NOMO-1 treated with dmso at 0.1 percent for 144 hours (cell line): Measurements from ENCODE around the gene TRIO.
A peak's percentile ranks its signal among the peaks of the same experiment; 100 is the strongest.
"Not testable (repeated sequence)": the region's sequence is repeated elsewhere in the genome, so short reads cannot be mapped to it uniquely, and the experiment has no call there.

Experiments used
- DNase-seq: peaks from one replicate; lab custom pipeline; 2025; ENCODE audit not compliant: unreplicated experiment; lab: John Stamatoyannopoulos, UW

The TRIO gene

DNA sequence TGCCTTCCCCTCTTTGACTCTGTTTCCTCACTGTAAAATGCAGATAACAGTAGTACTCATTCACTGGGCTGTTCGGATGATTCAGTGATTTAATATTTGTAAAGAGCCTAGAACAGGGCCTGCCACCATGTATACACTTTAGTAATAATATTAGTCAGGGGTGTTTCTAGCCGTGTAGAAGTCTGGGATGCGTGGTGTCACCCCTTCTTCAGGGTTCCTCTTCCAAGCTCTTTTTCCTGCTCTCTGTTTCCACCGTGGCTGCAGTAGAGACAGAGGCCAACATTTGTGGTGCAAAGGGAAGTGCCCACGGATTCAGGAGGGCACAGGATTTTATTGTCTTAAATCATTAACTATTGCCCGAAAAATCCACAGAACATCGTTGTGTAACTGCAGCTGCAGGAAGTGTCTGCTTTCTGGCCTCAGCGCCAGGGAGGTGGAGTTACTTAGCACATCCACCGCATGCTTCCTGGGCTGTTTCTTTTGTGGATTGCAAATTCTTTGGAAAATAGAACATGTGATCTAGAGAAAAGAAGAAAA lies 61.7 kb downstream of the TRIO start:
- peak; percentile 86 for DNase-seq

DNA sequence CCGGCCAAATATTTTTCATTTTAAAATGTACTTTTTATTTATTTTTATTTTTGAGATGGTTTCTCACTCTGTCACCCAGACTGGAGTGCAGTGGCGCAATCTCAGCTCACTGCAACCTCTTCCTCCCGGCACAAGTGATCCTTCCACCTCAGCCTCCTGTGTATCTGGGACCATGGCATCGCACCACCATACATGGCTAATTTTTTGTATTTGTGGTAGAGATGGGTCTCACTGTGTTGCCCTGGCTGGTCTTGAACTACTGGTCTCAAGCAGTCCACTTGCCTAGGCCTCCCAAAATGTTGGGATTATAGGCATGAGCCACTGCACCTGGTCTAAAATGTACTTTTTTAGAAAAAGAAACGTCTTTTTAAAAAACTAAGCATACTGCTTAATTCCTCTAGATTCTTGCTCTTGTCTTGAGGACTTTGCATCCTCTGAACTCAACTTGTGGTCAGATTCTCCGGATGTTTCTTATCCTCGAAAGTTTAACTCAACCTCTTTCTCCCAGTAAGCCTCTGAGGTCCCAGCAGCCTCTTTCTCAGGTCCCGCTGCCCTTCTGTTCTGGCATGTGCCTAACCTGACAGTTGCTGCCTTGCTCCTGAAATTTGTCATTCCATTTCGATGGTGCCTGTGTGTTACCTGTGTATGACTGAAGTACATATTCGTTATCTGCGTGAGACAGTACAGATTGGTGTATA lies 63.0 kb downstream of the TRIO start:
- no peak for DNase-seq

DNA sequence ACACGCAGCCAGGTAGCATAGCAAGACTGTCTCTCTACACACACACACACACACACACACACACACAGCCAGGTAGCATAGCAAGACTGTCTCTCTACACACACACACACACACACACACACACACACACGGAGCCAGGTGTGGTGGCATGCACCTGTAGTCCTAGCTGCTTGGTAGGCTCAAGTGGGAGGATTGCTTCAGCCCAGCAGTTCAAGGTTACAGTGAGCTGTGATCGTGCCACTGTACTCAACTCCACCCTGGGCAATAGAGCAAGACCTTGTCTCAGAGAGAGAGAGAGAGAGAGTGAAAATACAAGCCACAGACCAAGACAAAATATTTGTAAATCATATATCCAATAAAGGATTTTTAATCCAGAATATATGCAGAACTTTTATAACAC lies 64.3 kb downstream of the TRIO start:
- not testable (repeated sequence) for DNase-seq

DNA sequence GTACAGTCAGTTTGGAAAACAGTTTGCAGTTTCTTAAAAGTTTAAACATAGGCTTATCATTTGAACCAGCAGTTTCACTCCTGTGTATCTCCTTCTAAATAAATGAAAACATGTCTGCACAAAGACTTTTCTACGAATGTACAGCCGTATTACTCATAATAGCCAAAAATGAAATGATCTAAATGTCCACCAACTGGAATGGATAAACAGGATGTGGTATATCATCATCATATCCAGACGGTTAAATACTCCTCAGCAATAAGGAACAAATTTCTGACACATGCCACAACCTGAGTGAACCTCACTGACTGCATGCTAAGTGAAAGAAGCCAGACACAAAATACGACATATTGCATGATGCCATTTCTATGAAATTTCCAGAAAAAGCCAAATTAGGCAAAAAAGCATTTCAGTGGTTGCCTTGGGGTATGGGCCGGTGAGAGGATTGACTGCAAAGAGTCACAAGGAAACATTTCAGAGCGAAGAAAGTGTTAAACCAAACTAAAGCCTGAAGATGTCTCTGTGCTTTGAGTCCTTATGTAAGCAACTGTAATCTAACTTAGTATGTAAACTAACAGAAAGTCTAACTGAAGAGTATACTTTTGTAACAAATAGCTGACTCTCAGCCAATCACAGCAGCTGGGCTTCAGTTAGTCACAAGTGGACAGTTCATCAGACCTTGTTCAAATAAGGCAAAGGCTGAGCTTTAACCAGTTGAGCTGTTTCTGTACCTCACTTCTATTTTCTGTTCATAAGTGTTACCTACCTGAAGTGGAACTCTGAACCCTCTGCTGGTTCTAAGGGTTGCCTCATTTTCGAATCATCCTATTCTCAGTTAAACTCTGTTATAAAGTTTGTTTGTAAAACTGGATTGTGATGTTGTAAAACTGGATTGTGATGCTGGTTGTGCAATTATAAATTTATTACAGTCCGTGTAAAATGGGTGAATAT lies 65.2 kb downstream of the TRIO start:
- peak; percentile 29 for DNase-seq

DNA sequence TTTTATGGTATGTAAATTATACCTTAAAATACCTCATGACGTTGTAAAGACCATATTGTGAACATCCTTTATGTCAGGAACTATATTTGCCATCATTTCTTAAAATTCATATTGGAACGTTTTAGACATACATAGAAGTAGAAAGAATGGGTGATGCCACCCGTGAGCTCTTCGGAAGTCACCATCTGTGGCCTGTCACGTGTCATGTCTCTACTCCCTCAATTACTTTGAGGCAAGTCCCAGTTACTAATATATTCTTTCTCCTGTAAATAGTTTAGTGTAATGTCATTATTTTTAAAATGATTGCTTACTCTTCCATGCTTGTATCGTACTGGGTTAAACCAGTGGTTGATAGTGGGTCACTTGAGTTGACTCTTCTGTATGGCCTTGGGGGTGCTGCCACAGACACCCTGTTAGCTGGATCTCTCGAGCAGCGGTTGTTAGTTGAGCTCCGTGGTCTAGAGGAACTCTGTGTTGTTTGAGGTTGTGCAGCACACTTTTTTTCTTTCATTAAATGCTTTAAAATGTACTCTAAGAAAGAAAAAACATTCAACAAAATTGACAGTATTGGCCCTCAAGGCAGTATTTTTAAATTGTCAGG lies 66.2 kb downstream of the TRIO start:
- DNase-seq = no peak

GRCh38 chr5:14209836-14210235 lies 66.7 kb downstream of the TRIO start:
- DNase-seq = no peak

DNA sequence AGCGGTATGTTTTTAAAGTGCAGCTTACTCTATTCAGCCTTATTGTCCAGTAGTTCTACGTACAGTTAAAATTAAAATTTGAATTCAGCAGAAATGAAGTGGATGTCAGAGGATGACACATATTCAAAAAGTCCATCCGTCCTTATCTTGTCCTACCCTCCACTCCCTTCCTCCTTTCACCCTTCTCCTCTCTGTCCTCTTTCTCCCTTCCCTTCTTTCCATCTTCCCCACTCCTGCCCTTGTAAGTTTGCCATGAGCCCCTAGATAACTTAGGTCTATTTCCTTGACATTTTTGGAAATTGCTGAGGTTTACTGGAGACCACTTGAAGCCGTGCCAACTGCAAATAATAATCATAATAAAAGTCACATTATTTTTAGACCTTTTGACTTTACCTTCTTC lies 67.6 kb downstream of the TRIO start:
- no peak for DNase-seq

GRCh38 chr5:14211818-14212803 lies 69.0 kb downstream of the TRIO start:
- no peak for DNase-seq

DNA sequence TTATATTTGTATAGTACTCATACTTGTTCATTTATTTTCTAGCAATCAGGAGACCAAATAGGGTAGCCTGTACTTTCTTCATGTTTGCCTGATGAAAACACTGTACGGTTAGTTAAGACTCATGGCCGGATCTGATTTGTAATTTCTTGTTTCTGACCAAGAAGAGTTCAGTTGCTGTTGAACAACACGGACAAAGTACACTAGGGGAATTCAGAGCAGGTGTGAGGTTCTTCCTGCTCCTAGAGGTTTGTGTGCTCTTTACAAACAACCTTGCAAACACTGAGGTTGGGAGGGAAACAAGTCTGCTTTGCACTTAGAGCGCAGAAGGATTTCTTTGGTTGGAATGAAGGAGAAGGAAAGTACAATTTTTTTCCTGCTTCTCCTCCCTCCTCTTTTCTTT lies 69.7 kb downstream of the TRIO start:
- DNase-seq = no peak

DNA sequence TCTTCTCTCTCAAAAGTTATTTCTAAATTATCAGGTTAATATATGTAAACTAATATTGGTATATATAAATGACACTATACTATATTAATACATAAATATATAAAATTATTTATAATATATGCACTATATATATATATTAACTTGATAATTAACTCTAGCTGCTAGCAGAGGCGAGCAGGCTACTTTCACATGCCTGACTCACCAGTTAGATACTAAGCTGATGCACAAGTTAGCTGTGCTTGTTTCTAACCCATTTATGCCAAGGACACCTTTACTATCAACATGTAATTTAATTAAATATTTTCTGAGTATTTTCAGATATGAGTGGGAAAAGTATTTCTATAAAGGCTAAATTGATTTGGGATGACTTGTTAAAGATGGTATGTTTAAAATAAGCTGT lies 70.1 kb downstream of the TRIO start:
- DNase-seq = no peak

- no peak for DNase-seq
These were observed 70.9 kb downstream of the TRIO start for GRCh38 chr5:14213813-14214585.

- DNase-seq = no peak
These were observed 72.8 kb downstream of the TRIO start for GRCh38 chr5:14215901-14216300.

DNA sequence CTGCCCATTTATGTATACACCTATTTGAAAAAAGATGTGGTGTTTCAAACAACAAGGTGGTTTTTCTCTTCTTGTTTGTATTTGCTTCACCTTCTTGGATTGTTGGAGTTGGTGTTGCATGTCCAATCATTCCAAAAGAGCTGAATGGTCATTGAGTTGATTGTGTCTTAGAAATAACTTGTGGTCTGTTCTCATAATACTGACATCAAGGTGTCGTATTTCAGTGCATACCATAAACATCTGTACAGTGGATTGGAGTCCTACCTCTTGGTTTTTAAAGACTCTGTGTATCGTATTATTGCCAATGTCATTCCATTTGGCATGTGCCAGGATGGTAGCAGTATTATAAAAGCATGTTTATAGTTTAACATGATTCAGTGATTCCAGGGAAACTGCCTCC lies 73.2 kb downstream of the TRIO start:
- DNase-seq = no peak

- no peak for DNase-seq
These were observed 73.8 kb downstream of the TRIO start for GRCh38 chr5:14216902-14217301.

- no peak for DNase-seq
These were observed 74.4 kb downstream of the TRIO start for GRCh38 chr5:14217587-14217986.

GRCh38 chr5:14218011-14218410 lies 74.9 kb downstream of the TRIO start:
- no peak for DNase-seq

- DNase-seq = no peak
These were observed 75.3 kb downstream of the TRIO start for GRCh38 chr5:14218480-14218879.

- DNase-seq = no peak
These were observed 75.9 kb downstream of the TRIO start for GRCh38 chr5:14218897-14219573.
